ENCODE measurements around the gene CABP1. TPM values are rescaled to one million over a fixed set of nuclear protein-coding genes. Genes with fewer than 3 reads are reported as not detected.
"Not testable (repeated sequence)": the region's sequence is repeated elsewhere in the genome, so short reads cannot be mapped to it uniquely, and the experiment has no call there.

CABP1 gene
- total and polyA plus RNA-seq, 2 donors (not counting 1 experiment from before 2014, with no cell fraction given): not detected

- CTCF ChIA-PET: no interaction called here
- POLR2A ChIA-PET: no interaction called here
Observed at GRCh38 chr12:120599672-120600552, 40.5 kb upstream of the CABP1 start.

DNA sequence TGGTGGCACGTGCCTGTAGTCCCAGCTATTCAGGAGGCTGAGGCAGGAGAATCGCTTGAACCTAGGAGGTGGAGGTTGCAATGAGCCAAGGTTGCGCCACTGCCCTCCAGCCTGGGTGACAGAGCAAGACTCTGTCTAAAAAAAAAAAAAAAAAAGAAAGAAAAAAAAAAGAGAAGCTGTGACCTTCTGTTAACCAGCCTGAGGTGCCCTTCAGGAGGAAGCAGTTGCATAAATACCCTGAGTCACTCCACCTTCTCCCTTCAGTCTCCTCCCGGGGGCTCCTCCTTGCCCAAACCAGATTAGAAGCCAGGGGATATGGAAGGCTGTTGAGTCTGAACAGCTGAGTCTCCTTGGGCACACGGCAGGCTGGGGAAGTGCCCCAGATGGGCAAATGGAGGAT is 38.0 kb upstream of the CABP1 start:
- H3K9me3 ChIP-seq (ENCODE audit: control extremely low read depth in 1 of 3, control insufficient read depth in 2 of 3, insufficient read depth in 1 of 3, low read length in 2 of 3); H3K9me3 Mint-ChIP-seq (ENCODE audit: insufficient read depth); H3K4me1 ChIP-seq (ENCODE audit: control insufficient read depth in 2 of 2, insufficient read depth in 2 of 2, low read length in 2 of 2); H2AFZ ChIP-seq (ENCODE audit: insufficient read depth, low read depth, low read length, poor library complexity, severe bottlenecking); CTCF ChIA-PET; H3K9ac ChIP-seq (ENCODE audit: low read length); intact Hi-C loops (cut with micrococcal nuclease); DNase-seq; POLR2A ChIA-PET; H3K27ac ChIP-seq (ENCODE audit: low read length in 2 of 2); H3K79me2 ChIP-seq (ENCODE audit: control insufficient read depth, insufficient read depth, low read length); H3K4me3 Mint-ChIP-seq; H3K36me3 ChIP-seq (replicated peaks in 1 of 2; ENCODE audit: control extremely low read depth in 1 of 2, control insufficient read depth in 1 of 2, extremely low read depth in 1 of 2, insufficient read depth in 2 of 2, low read length in 1 of 2); H3K4me1 Mint-ChIP-seq; H3K4me2 ChIP-seq (replicated peaks; ENCODE audit: low read depth, low read length, poor library complexity, severe bottlenecking); ATAC-seq (ENCODE audit: low read depth); H4K20me1 ChIP-seq (ENCODE audit: control insufficient read depth, insufficient read depth, low read length, poor library complexity, severe bottlenecking); H3K27ac Mint-ChIP-seq; H3K4me3 ChIP-seq (ENCODE audit: control extremely low read depth in 1 of 5, extremely low read depth in 1 of 5, insufficient read depth in 1 of 5, low read depth in 2 of 5, low read length in 4 of 5): not testable (repeated sequence)
- H3K27me3 ChIP-seq (replicated peaks in 1 of 4; ENCODE audit: control extremely low read depth in 1 of 4, control insufficient read depth in 3 of 4, insufficient read depth in 4 of 4, low read length in 3 of 4): peaks cover 0 to 13% (median 0%) of the 10 kb centered on the region in 4 experiments
- H3K27me3 Mint-ChIP-seq: peaks cover 23% of the 10 kb centered on the region
- 0% methylated on average over 1 of the region's 5 CpGs for WGBS (ENCODE audit: insufficient coverage)

More at GRCh38 chr12:120599672-120600552, 40.5 kb upstream of the CABP1 start:
- H3K4me1 Mint-ChIP-seq: no peaks in the 10 kb centered on the region
- H2AFZ ChIP-seq (ENCODE audit: insufficient read depth, low read depth, low read length, poor library complexity, severe bottlenecking): no peak overlapping the region
- H3K27ac ChIP-seq (ENCODE audit: low read length in 2 of 2): no peak overlapping the region
- no peaks in the 10 kb centered on the region for H3K36me3 ChIP-seq (replicated peaks in 1 of 2; ENCODE audit: control extremely low read depth in 1 of 2, control insufficient read depth in 1 of 2, extremely low read depth in 1 of 2, insufficient read depth in 2 of 2, low read length in 1 of 2)
- H4K20me1 ChIP-seq (ENCODE audit: control insufficient read depth, insufficient read depth, low read length, poor library complexity, severe bottlenecking): no peaks in the 10 kb centered on the region
- peaks cover 0 to 13% (median 0%) of the 10 kb centered on the region in 4 experiments for H3K27me3 ChIP-seq (replicated peaks in 1 of 4; ENCODE audit: control extremely low read depth in 1 of 4, control insufficient read depth in 3 of 4, insufficient read depth in 4 of 4, low read length in 3 of 4)
- H3K9me3 ChIP-seq (ENCODE audit: control extremely low read depth in 1 of 3, control insufficient read depth in 2 of 3, insufficient read depth in 1 of 3, low read length in 2 of 3): no peaks in the 10 kb centered on the region
- no peak overlapping the region for H3K4me3 Mint-ChIP-seq
- H3K27me3 Mint-ChIP-seq: peaks cover 18% of the 10 kb centered on the region
- no peak overlapping the region for H3K9ac ChIP-seq (ENCODE audit: low read length)
- WGBS (ENCODE audit: insufficient coverage): 88% methylated on average over 10 of the region's 23 CpGs
- DNase-seq (no peak), ATAC-seq (ENCODE audit: low read depth) (no peak)
- H3K27ac Mint-ChIP-seq: no peak overlapping the region
- H3K4me3 ChIP-seq (ENCODE audit: control extremely low read depth in 1 of 5, extremely low read depth in 1 of 5, insufficient read depth in 1 of 5, low read depth in 2 of 5, low read length in 4 of 5): no peak overlapping the region
- H3K4me1 ChIP-seq (ENCODE audit: control insufficient read depth in 2 of 2, insufficient read depth in 2 of 2, low read length in 2 of 2): no peaks in the 10 kb centered on the region
- H3K9me3 Mint-ChIP-seq (ENCODE audit: insufficient read depth): no peaks in the 10 kb centered on the region
- TF ChIP-seq CTCF (IDR thresholded peaks at IDR 0.05) (no peak), EZH2 (IDR thresholded peaks at IDR 0.05; ENCODE audit: borderline replicate concordance, insufficient read depth, low read depth, low read length, poor library complexity, severe bottlenecking) (no peak)
- H3K4me2 ChIP-seq (replicated peaks; ENCODE audit: low read depth, low read length, poor library complexity, severe bottlenecking): no peak overlapping the region
- no peaks in the 10 kb centered on the region for H3K79me2 ChIP-seq (ENCODE audit: control insufficient read depth, insufficient read depth, low read length)
- intact Hi-C loops (cut with micrococcal nuclease): no loop called here

All from B cell (primary cell).